ENCODE data around the gene FHIT.

DNA sequence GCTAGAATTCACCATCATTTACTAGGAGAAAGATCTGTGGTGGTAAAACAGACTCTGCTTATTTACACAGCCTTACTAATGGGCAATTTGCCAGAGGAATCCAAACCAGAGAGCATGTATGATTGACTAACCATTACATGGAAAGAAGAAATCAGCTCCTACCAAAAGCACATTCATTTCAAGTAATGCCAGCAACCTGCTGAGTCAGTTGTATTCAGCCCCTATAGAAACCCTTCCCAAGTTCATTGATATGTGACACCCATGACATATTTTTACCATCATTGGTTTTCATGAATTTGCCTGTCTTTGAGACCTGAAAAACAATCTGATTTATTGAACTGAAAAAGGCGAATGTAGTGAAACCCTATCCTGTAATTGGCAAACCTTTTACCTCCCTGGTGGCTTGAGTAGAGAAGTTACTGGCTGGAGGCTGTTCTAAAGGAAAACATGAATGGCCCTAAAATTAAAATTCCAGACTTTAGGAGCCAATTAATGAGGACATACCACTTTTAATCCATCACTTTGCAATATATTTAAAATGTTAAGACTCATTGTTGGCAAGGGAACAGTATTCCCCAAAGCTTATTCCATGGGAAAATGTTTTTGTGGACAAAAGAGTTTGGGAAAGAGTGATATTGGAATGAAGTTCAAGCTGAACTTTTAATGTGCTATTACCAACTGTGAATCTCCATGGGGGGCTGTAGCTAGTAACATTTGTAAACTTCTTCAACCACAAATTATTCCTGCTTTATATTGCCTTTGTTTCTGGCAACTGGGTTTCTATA lies 542.9 kb downstream of the FHIT start:
- TF ChIP-seq CTCF (IDR thresholded peaks at IDR 0.05) (no peak), EP300 (IDR thresholded peaks at IDR 0.05) (no peak)
